ENCODE measurements around the gene DNALI1.

DNALI1 gene

GRCh38 chr1:37605061-37605650, 48.4 kb downstream of the DNALI1 start:
- DNase-seq: no peak

- no peak for DNase-seq
Observed at GRCh38 chr1:37605806-37606474, 49.2 kb downstream of the DNALI1 start.

GRCh38 chr1:37606481-37607263, 49.9 kb downstream of the DNALI1 start:
- DNase-seq: no peak

GRCh38 chr1:37609002-37609401, 52.3 kb downstream of the DNALI1 start:
- no peak for DNase-seq

GRCh38 chr1:37609994-37610393, 53.3 kb downstream of the DNALI1 start:
- no peak for DNase-seq

- no peak for DNase-seq
Observed at GRCh38 chr1:37612186-37612585, 55.4 kb downstream of the DNALI1 start.

GRCh38 chr1:37614105-37614504, 57.4 kb downstream of the DNALI1 start:
- DNase-seq: no peak

GRCh38 chr1:37616330-37616729, 59.6 kb downstream of the DNALI1 start:
- no peak for DNase-seq
